Cardiac muscle cell (in vitro differentiated cells and primary cell): ENCODE results near the gene GDNF. TPM values are rescaled to one million over a fixed set of nuclear protein-coding genes. Genes with fewer than 3 reads are reported as not detected.

Experiments used
- DNase-seq, 2 donors: peaks; one replicate each; pipeline versions ENCODE4 v3.0.0 to v3.0.0-alpha.2; 2010 to 2017; ENCODE audit warnings: low read depth in 1 of 2, low spot score in 1 of 2
- H3K27ac ChIP-seq: fragments of 200-600 bp; sonication (generic); 2 replicates; pipeline ENCODE4 v1.5.1; 2016
- H3K27me3 ChIP-seq: fragments of 200-600 bp; sonication (generic); 2 replicates; pipeline ENCODE4 v1.6.0; 2016; ENCODE audit warnings: control low read depth
- H3K36me3 ChIP-seq: fragments of 200-600 bp; sonication (generic); 2 replicates; pipeline ENCODE4 v1.5.1; 2016; ENCODE audit warnings: control low read depth
- H3K4me1 ChIP-seq: fragments of 200-600 bp; sonication (generic); 2 replicates; pipeline ENCODE4 v1.8.1; 2017; ENCODE audit warnings: low read depth, mild to moderate bottlenecking, mixed run types
- H3K4me3 ChIP-seq: fragments of 200-600 bp; sonication (generic); 2 replicates; pipeline ENCODE4 v1.5.1; 2016; ENCODE audit warnings: mild to moderate bottlenecking
- H3K9me3 ChIP-seq: fragments of 200-600 bp; sonication (generic); 2 replicates; pipeline ENCODE4 v1.5.1; 2017; ENCODE audit warnings: low read depth, mild to moderate bottlenecking, control low read depth
- CTCF ChIP-seq: IDR thresholded peaks from 2 replicates; pipeline ENCODE4 v1.5.1; 2012; ENCODE audit warnings: low read depth, mild to moderate bottlenecking, low read length
- polyA plus RNA-seq: library from polyadenylated mRNA; unstranded; fragments of >200 nt; fragmentation: Nextera tagmentation; extraction: Ambion mirVana; gene quantifications from 2 replicates; pipeline ENCODE4 v1.2.1, GENCODE V29; 2016
- total RNA-seq: library from RNA; depleted of rRNA; stranded (reverse); fragments of >200 nt; gene quantifications from 2 replicates; pipeline ENCODE4 v1.2.3, GENCODE V29; 2016

GDNF gene
- total and polyA plus RNA-seq, 2 experiments from 2014 or later, result not detected

DNA sequence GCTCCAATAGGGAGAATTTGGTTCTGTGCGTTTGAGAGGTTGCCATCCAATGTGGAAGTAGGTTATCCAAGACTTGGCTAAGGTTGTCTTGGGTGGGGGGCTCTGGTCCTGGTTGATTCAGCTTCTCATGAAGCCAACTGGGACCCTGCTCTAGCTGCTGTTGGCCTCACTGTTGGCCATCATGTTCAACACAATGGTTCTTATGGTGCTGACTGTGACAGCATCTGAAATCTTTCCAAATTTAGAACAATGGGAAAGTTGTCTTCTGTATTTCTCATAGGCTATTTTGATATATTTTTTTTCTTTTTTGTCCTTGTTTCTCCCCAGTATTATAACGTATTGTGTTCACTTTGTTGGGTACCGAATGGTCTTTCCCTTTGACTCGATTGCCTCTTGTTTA lies 71.9 kb downstream of the GDNF start:
- Histone ChIP-seq H3K4me3 (no peak overlapping the region), H3K9me3 (no peaks in the 10 kb centered on the region), H3K27ac (no peak overlapping the region), H3K4me1 (no peaks in the 10 kb centered on the region), H3K27me3 (no peaks in the 10 kb centered on the region), H3K36me3 (no peaks in the 10 kb centered on the region)
- DNase-seq, result no peak
- TF ChIP-seq CTCF, result no peak

GRCh38 chr5:37767251-37767650 lies 72.6 kb downstream of the GDNF start:
- DNase-seq, result no peak

More at GRCh38 chr5:37767251-37767650, 72.6 kb downstream of the GDNF start:
- Histone ChIP-seq H3K36me3 (no peaks in the 10 kb centered on the region), H3K27ac (no peak overlapping the region), H3K4me3 (no peak overlapping the region), H3K27me3 (no peaks in the 10 kb centered on the region), H3K4me1 (no peaks in the 10 kb centered on the region), H3K9me3 (no peaks in the 10 kb centered on the region)
- TF ChIP-seq CTCF, result no peak
